Hematopoietic multipotent progenitor cell treated with erythropoietin and hydrocortisone succinate and interleukin-3 and kit ligand, for 17 days (in vitro differentiated cells): ENCODE results near the gene LRRC52.

Source experiments
- DNase-seq: peaks from one replicate; pipeline ENCODE4 v3.0.0-alpha.2; 2015; ENCODE audit warnings: low spot score

The LRRC52 gene

DNA sequence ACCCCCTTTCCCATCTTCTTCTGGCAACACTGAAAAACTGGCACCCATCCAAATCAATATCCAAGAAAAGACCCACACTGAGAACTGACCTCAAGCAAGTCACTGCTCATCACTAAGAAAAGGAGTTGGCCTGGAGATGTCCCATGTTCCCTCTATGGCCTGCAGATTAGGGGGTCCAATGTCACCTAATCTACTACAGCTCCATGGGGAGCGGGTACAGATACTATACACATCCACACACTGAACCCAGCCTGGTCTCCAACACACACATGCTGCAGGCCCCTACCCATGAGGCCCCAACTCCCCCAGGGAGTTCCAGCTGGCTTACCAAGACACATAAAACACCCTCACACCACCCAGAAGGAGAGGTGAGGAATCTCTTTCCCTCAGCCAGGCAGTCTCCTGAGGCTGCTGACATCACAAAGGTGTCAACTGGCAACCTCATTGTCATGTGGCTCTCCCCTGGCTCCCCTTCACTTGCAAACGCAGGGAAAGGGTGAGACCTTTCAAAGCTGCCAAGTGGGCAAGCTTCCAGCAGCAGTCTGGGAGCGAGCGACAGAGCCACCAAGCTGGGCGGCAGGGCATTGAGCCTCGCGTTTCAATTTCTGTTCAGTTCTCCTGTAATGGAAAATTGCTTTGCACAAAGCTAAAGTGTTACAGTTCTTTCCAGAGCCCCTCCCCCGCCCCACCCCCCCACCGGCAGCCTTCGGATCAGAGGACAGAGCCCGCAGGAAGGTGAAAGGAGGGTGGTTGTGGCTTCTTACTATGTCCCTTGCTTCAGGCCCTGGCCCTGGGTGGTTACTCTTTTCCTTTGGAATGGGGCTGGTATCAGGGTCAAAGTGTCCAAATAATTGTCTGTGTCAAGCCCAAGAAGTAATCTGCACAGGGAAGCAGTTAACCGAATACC lies at the start of gene LRRC52:
Gene LRRC52, plus strand, starts transcription at position 469 of the 907 bp plus-strand sequence. Its CDS starts 297 bp downstream, at position 766.
- DNase-seq, result no peak

- no peak for DNase-seq
These were observed 48.6 kb upstream of the LRRC52 start for GRCh38 chr1:165494949-165495857.

- DNase-seq, result no peak
These were observed 48.0 kb upstream of the LRRC52 start for GRCh38 chr1:165495858-165496205.

GRCh38 chr1:165496501-165496900 lies 47.3 kb upstream of the LRRC52 start:
- DNase-seq, result no peak

- DNase-seq, result no peak
These were observed 46.5 kb upstream of the LRRC52 start for GRCh38 chr1:165497069-165498013.

- DNase-seq, result no peak
These were observed 42.4 kb upstream of the LRRC52 start for GRCh38 chr1:165501330-165501969.

- no peak for DNase-seq
These were observed 41.8 kb upstream of the LRRC52 start for GRCh38 chr1:165501970-165502348.

DNA sequence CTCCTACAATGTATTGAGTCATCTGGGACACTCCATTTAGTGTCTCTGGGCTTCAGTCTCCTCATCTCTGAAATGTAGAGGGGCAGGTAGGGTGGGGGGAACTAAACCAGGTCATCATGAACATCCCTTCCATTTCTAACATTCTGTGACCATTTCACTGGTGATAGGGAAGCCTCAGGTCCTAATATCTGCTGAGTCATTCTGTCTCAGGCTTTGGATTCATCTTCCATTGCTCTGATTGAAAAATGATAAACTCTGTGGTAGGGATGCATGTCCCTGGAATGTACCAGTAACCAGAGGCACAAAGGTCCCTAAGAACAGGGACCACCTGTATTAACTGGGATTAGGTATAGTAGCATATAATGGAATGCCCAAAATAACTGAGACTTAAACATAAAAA lies 36.2 kb upstream of the LRRC52 start:
- no peak for DNase-seq

DNA sequence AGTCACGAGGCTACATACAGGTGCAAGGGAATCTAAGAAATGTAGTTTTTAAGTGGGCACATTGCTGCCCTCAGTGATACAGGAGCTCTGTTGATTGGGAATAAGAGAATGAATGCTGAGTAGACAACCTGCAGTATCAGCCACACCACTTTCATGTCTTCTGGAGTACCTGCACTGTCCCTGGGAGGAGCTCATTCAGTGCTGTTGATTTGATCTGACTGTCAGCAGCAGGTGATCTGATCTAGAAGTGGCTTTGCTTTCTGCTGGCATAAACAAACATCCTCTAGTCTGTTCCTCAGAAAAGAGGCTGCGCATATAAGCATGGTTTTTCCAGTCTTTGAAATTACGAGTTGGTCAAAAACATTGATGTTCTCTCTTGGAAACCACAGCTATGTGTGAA lies 35.5 kb upstream of the LRRC52 start:
- no peak for DNase-seq

DNA sequence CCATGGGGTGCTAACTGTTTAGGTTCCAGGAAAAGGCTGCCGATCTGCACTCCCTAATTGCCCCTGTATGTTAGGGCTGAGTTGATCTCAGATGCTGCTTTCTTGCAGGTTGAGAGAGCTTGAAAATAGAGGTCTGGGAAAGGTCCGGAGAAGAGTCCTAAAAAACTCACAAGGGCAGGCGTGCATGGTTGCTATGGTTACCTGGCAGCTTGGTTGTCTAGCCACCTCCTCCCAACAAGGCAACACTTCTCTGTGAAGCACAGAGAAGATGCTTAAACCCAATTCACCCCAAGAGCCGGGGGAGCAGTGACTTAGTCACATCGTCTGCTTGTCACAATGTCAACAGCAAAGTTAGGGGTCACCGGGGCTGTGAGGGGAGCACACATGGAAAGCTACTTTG lies 31.0 kb upstream of the LRRC52 start:
- no peak for DNase-seq

GRCh38 chr1:165516469-165516868 lies 27.3 kb upstream of the LRRC52 start:
- no peak for DNase-seq

- no peak for DNase-seq
These were observed 23.2 kb upstream of the LRRC52 start for GRCh38 chr1:165520646-165521045.

- no peak for DNase-seq
These were observed 19.0 kb upstream of the LRRC52 start for GRCh38 chr1:165524639-165525285.

DNA sequence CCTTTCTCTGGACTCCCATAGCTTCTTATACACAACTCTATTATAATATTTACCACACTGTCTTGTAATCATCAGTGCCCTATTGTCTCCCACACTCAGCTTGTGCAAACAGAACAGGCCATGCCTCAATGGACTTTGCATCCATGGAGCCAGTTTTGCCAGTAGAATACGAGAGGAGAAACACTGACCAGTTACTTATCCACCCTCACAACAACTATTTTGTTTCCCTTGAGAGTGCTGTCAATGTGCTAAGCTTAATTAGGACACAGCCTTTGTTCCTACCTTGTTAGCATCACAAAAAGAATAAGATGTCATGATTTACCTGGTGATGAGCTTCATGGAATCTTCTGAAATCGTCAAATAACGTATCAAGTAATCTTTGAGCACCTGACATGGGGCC lies 18.1 kb upstream of the LRRC52 start:
- DNase-seq, result no peak

- no peak for DNase-seq
These were observed 16.4 kb upstream of the LRRC52 start for GRCh38 chr1:165527251-165528007.

- DNase-seq, result no peak
These were observed 12.8 kb upstream of the LRRC52 start for GRCh38 chr1:165531021-165531420.

GRCh38 chr1:165532053-165532452 lies 11.7 kb upstream of the LRRC52 start:
- no peak for DNase-seq

GRCh38 chr1:165533254-165533653 lies 10.5 kb upstream of the LRRC52 start:
- no peak for DNase-seq

DNA sequence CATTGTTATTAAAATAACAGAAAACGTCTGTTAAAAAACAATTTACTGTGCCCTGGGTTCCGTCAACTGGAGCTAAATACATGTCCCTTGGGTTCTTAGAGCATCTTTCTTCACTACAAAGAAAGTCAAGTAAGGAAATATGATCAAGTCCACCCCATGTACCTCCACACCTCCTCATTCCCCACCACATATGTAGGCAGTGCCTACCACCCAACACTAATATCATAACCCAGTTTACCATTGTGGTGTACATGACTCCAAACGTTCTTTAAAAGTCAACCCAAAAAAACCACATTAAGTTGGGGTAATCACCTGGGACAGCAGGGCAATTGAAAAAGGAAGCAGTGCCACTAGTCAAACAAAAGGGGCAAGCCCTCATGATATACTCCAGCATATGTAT lies 7.8 kb upstream of the LRRC52 start:
- no peak for DNase-seq
